Umbilical cord (tissue), 2 donors: ENCODE measurements around the gene SLMAP. TPM values are rescaled to one million over a fixed set of nuclear protein-coding genes. Genes with fewer than 3 reads are reported as not detected.
A peak's percentile ranks its signal among the peaks of the same experiment; 100 is the strongest.
"Not testable (repeated sequence)": the region's sequence is repeated elsewhere in the genome, so short reads cannot be mapped to it uniquely, and the experiment has no call there.

ENCODE experiments used
- DNase-seq: peaks from one replicate; pipeline ENCODE4 v3.0.0-alpha.2; 2015; ENCODE audit warnings: low spot score
- total RNA-seq: library from RNA; depleted of rRNA; stranded (reverse); fragments of >200 nt; gene quantifications from one replicate; pipeline ENCODE4 v1.2.3, GENCODE V29; 2014; ENCODE audit warnings: low replicate concordance; ENCODE audit not compliant: insufficient read depth

Gene SLMAP
- total RNA-seq, 1 donor from 2014 or later, result 805 TPM

GRCh38 chr3:57826952-57827723, 71.0 kb downstream of the SLMAP start:
- no peak for DNase-seq

DNA sequence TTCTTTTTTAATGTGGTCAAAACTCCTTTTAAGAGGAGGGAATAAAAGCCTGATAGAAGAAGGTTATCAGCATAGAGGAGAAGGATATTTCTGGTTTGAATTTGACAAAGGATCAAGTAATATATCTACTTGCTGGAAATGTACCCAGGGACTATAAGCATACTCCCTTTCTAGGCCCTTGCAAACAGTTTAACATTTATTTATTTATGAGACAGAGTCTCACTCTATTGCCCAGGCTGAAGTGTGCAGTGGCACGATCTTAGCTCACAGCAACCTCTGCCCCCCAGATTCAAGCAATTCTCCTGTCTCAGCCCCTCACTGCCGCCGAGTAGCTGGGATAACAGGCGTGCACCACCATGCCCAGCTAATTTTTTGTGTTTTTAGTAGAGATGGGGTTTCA, 71.6 kb downstream of the SLMAP start:
- no peak for DNase-seq

GRCh38 chr3:57832486-57832885, 76.4 kb downstream of the SLMAP start:
- DNase-seq, result no peak

- DNase-seq, result no peak
Measured at GRCh38 chr3:57832900-57833313, 76.8 kb downstream of the SLMAP start.

DNA sequence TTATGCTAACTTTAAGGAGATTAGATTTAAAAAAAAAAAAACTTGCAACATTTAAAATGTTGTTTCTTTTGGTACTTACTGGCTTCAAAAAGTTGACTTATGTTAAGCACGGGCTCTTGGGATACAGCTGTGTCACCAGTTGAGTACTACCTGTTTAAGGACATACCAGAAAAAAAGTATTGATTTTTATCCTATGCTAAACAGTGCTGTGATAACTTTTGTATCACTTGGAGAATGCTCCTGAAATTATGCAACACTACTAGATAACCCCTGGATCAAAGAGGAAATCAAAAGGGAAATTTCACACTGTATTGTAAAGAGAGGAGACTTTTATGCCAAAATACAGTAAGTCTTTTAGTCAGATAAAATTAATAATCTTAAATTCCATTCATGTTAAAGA, 77.7 kb downstream of the SLMAP start:
- no peak for DNase-seq

- no peak for DNase-seq
Measured at GRCh38 chr3:57837686-57838085, 81.6 kb downstream of the SLMAP start.

DNA sequence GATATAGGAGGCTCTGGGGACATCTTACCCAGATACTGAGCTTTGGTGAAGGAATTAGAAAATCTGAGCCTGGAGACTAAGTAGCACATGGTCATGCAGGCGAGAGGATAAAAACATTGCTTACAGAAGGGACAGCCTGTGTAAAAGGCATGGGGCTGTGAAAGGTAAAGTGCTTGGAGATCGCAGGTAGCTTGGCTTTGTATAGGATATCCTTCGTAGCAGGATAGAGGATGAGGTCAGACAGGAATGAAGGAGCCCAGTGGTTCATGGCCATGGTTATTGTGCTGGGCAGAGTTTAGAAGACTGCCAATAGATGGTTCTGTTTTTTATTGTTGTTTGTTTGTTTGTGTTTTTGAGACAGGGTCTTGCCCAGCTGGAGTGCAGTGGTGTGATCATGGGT, 82.5 kb downstream of the SLMAP start:
- DNase-seq, result no peak

DNA sequence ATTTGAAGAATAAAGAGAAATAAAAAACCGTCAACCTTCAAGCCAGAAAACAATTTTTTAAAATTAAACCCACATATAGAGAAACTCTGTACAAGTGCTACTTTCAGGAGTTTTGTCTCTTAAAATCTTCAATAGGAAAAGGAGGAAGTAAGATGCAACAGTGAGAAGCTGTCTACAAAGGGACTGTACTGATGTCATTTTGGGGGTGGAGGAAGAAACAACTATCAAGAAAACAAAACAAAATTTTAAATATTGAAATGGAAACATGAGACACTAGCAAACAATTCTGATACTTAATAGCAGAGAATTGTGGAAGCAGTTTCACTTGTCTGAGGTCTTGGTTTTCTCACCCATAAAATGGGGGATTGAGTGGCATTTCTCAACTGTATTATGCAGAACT, 84.4 kb downstream of the SLMAP start:
- DNase-seq, result no peak

DNA sequence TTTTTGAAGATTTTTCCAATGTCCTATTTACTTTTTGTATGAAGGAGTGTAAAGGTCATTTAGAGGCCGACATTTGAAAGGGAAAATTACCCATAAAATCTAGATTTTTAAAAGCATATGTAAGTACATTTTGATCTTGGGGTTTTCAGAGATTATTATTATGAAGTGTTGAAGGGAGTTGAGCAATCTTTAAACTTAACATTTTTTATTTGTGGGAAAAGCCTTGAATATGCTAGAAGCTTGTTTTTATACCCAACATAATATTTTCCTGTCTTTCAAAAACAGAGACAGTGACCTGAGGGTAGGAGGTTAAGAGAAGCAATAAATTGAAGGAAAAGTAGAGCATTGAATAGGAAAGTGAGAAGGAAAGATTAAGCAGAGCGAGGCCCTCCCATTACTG, 85.7 kb downstream of the SLMAP start:
- peak; percentile 57 for DNase-seq

- DNase-seq, result no peak
Measured at GRCh38 chr3:57848177-57848738, 92.1 kb downstream of the SLMAP start.

- no peak for DNase-seq
Measured at GRCh38 chr3:57851304-57851703, 95.2 kb downstream of the SLMAP start.

DNA sequence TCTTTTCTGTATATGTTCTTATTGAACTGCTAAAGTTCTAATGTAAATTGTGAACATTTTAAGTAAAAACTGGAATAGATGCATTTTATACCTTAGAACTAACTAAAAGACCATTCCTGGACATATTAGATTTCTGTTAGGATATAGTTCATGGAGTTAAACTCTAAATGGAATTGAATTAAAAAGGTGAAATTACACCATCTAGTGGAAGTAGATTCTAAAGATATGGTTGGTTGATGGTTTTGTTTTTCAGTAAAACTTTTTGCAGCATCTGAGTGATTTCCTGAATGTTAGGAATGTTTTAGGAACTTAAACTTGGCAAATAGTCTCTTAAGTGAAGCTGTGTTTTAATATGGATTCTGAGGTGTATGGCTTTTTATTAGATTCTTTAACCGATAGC, 96.8 kb downstream of the SLMAP start:
- peak; percentile 42 for DNase-seq

DNA sequence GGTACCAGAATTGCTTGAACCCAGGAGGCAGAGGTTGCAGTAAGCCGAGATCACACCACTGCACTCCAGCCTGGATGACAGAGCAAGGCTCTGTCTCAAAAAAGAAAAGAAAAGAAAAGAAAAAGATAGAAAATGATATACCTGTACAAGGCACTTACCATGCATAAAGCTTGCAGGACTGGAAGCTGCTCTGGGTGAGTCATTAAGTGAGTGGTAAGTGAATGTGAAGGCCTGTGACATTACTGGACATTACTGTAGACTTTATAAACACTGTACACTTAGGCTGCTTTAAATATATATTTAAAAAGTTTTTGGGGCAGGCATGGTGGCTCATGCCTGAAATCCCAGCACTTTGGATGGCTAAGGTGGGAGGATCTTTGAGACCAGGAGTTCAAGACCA, 99.2 kb downstream of the SLMAP start:
- no peak for DNase-seq

DNA sequence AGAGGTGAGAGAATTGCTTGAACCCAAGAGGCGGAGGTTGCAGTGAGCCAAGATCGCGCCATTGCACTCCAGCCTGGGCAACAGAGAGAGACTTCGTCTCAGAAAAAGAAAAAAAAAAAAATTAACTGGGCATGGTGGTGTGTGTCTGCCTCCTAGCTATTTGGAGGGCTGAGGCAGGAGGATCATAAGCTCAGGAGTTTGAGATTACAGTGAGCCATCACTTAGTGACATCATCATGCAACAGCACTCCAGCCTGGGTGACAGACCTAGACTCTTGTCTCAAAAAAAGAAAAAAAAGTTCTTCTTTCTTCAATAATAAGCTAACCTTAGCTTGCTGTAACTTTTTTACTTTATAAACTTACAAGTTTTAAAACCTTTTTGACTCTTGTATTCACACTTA, 99.8 kb downstream of the SLMAP start:
- DNase-seq, result peak; percentile 17

GRCh38 chr3:57856675-57857074, 100.6 kb downstream of the SLMAP start:
- DNase-seq, result no peak

GRCh38 chr3:57862894-57863293, 106.8 kb downstream of the SLMAP start:
- no peak for DNase-seq

GRCh38 chr3:57863380-57863779, 107.3 kb downstream of the SLMAP start:
- DNase-seq, result no peak

DNA sequence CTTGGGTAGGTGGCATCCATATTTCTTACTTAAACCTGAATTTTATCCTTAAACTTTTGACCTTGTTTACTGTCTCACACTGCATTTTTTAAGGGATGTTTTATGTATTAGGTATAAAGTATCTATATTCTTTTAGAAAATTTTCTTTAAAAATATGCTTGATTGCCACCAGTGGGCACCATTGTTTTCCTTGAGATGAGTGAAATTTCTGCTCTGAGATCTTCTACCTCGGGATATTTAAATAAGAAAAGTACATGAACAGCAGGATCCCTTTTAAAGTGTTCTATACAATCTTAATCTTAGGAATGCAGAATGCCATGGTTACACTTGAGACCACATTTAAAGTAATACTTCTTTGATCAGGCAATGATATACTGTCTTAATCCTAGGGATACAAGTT, 108.7 kb downstream of the SLMAP start:
- peak; percentile 50 for DNase-seq

GRCh38 chr3:57869110-57869509, 113.0 kb downstream of the SLMAP start:
- not testable (repeated sequence) for DNase-seq

DNA sequence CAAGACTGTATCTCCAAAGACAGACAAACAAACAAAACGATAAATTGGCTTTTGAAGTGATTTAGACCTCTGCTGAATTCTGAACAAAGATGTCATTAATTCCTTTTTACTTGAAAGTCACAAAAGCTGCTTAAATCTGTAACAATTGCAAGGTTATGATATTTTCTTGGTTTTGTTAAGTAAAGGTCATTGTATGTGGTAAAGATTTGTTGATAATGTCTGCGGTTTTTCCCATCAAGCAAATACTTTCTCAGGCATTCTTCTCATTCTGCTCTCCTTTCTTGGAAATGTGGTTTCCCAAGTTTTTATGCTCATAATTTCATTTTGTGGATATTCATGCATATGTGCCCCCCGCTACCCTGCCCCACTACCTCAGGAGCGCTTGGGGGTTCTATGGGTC, 116.5 kb downstream of the SLMAP start:
- DNase-seq, result no peak

DNA sequence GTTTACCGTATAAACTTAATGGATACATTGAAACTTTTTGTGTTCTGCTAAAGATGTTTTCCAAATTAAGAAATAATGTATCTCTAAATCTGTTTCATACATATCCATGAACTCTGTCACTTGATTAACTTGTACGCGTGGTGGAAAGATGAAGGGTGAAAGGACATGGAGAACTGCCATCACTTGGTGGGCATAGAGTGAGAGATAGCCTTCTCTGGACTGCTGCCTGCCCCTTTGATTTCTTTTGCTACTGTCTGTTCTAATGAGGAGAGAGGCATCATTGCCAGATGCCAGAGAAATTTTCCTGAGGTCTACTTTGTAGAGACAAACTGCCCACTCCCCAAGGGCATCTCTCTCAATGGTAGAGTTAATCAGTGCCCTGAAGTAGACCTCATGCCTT, 120.5 kb downstream of the SLMAP start:
- no peak for DNase-seq

- DNase-seq, result peak; percentile 36
Measured at GRCh38 chr3:57877116-57877515, 121.0 kb downstream of the SLMAP start.

DNA sequence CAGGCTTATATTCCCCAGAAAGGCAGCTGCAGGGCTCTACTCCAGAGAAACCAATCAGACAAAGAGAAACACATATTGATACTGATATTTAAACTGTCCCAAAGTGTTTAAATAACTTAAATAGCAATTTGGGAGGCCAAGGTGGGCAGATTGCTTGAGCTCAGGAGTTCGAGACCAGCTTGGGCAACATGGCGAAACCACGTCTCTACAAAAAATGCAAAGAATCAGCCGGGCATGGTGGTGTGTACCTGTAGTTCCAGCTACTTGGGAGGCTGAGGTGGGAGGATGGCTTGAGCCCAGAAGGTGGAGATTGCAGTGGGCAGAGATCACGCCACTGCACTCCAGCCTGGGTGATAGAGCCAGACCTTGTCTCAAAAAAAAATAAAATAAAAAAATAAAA, 128.3 kb downstream of the SLMAP start:
- DNase-seq, result not testable (repeated sequence)

- peak; percentile 80 for DNase-seq
Measured at GRCh38 chr3:57889807-57890206, 133.7 kb downstream of the SLMAP start.
